CD4-positive, alpha-beta T cell (primary cell): ENCODE data around the gene KIAA0232. TPM values are rescaled to one million over a fixed set of nuclear protein-coding genes. Genes with fewer than 3 reads are reported as not detected.
"Not testable (repeated sequence)": the region's sequence is repeated elsewhere in the genome, so short reads cannot be mapped to it uniquely, and the experiment has no call there.

Experiments
- ATAC-seq: fragments of 200-7000 bp; cut with Tn5 transposase; one replicate; pipeline ENCODE4 v1.10.0; 2022; ENCODE audit warnings: mild to moderate bottlenecking; ENCODE audit not compliant: poor library complexity
- CTCF ChIA-PET: fragments of 350-600 bp; sonication (Branson Sonifier 250); formaldehyde crosslinking; loops from one replicate; lab custom pipeline; 2021; ENCODE audit warnings: antibody characterized with exemption, inconsistent platforms; lab: Charles Lee
- POLR2A ChIA-PET: fragments of 350-600 bp; sonication (Branson Sonifier 250); formaldehyde crosslinking; loops from one replicate; lab custom pipeline; 2021; ENCODE audit warnings: antibody characterized with exemption, inconsistent platforms; lab: Charles Lee
- DNase-seq, 14 experiments: peaks; one replicate each; pipeline ENCODE4 v3.0.0-alpha.2; 2013 to 2020; ENCODE audit warnings: mixed read lengths in 2 of 14
- H3K27ac ChIP-seq, 2 donors: one replicate each; pipeline versions ENCODE4 v1.5.1 to v1.7.0; 2013; ENCODE audit warnings: low read length in 2 of 2, low read depth in 1 of 2, mild to moderate bottlenecking in 1 of 2
- H3K27me3 ChIP-seq, 2 experiments: 1 replicate in 1 of 2; 2 replicates in 1 of 2; pipeline versions ENCODE4 v1.6.1 to v1.7.0; 2013; ENCODE audit warnings: low read length in 2 of 2, control low read depth in 1 of 2, mild to moderate bottlenecking in 1 of 2, moderate library complexity in 1 of 2; ENCODE audit not compliant: insufficient read depth in 2 of 2, control insufficient read depth in 1 of 2
- H3K36me3 ChIP-seq: one replicate; pipeline ENCODE4 v1.6.1; 2013; ENCODE audit warnings: low read length, control low read depth; ENCODE audit not compliant: insufficient read depth
- H3K4me1 ChIP-seq: one replicate; pipeline ENCODE4 v1.6.1; 2013; ENCODE audit warnings: low read length, control low read depth; ENCODE audit not compliant: insufficient read depth
- H3K4me3 ChIP-seq: one replicate; pipeline ENCODE4 v1.5.1; 2013; ENCODE audit warnings: mild to moderate bottlenecking, low read length, moderate library complexity
- H3K9me3 ChIP-seq, 2 experiments: 1 replicate in 1 of 2; 2 replicates in 1 of 2; pipeline versions ENCODE4 v1.6.1 to v1.7.0; 2013; ENCODE audit warnings: low read length in 2 of 2, mild to moderate bottlenecking in 2 of 2, control low read depth in 1 of 2, moderate library complexity in 1 of 2; ENCODE audit not compliant: control insufficient read depth in 1 of 2, insufficient read depth in 1 of 2
- H3K27ac Mint-ChIP-seq: one replicate; pipeline ENCODE4 v1.8.0; 2020; ENCODE audit warnings: mixed read lengths
- H3K27me3 Mint-ChIP-seq: one replicate; pipeline ENCODE4 v1.8.0; 2021; ENCODE audit warnings: mixed read lengths
- H3K36me3 Mint-ChIP-seq: one replicate; pipeline ENCODE4 v1.8.0; 2021; ENCODE audit warnings: low read depth, mixed read lengths
- H3K4me1 Mint-ChIP-seq: one replicate; pipeline ENCODE4 v1.8.0; 2021; ENCODE audit warnings: low read depth, mixed read lengths
- H3K4me3 Mint-ChIP-seq: one replicate; pipeline ENCODE4 v1.8.0; 2020; ENCODE audit warnings: mild to moderate bottlenecking, mixed read lengths
- H3K9me3 Mint-ChIP-seq: one replicate; pipeline ENCODE4 v1.8.0; 2020; ENCODE audit warnings: mixed read lengths
- intact Hi-C, 2 experiments: fragments of 100-400 bp; cut with DNase I in 1 of 2; cut with micrococcal nuclease in 1 of 2; formaldehyde crosslinking; loops; one replicate each; pipeline versions ENCODE4 v1.15.1 to v1.9.0; 2023 to 2025; cut with DNase I, micrococcal nuclease
- total RNA-seq, 174 experiments: library from RNA in 2 of 174; stranded (reverse) in 2 of 174; gene quantifications; one replicate each; pipeline ENCODE4 v1.2.3 and lab custom pipeline; 2021 to 2026
- TF ChIP-seq, protein P1 (sequence below): fragments of 200-600 bp; IDR thresholded peaks from one replicate; pipeline ENCODE4 v1.8.0; 2022; ENCODE audit warnings: antibody characterized with exemption, mild to moderate bottlenecking

The KIAA0232 gene
- total RNA-seq, 2 experiments from 2014 or later: 15.3 to 17.8 TPM

DNA sequence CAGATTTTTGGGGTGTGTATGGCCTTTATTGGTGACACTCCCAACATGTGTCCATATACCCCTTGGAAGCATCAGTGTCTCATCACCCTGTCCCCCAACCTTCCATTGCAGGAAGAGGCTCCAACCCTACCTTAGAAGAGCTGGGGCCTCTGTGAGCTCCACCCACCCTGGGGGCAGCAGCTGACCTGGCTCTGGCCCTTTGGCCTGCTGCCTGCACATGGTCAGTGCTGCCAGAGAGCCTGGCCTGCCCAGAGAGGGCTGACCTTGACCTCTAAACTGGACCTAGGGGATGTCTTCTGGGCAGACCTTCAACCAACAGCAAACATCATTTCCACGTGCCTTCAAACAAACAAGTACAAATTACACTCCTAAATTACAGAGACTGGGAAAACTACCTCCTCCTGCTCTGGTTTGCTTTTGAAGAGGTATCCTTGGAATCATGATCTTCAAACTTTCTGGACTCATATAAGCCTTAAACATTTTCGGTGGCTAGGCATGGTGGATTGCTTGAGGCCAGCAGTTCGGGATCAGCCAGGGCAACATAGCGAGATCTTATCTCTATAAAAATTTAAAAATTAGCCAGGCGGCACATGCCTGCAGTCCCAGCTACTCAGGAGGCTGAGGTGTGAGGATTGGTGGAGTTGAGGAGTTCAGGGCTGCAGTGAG, 27.3 kb upstream of the KIAA0232 start:
- Histone ChIP-seq H3K4me3 (no peak overlapping the region), H3K27me3 (no peaks in the 10 kb centered on the region), H3K9me3 (no peaks in the 10 kb centered on the region), H3K4me1 (peaks cover 6% of the 10 kb centered on the region), H3K36me3 (no peaks in the 10 kb centered on the region), H3K27ac (no peak overlapping the region)
- intact Hi-C loops: no loop called here
- Mint-ChIP-seq H3K9me3 (no peaks in the 10 kb centered on the region), H3K27me3 (no peaks in the 10 kb centered on the region), H3K4me1 (peaks cover 10% of the 10 kb centered on the region), H3K36me3 (no peaks in the 10 kb centered on the region), H3K27ac (no peak overlapping the region), H3K4me3 (no peak overlapping the region)
- TF ChIP-seq, protein P1, sequence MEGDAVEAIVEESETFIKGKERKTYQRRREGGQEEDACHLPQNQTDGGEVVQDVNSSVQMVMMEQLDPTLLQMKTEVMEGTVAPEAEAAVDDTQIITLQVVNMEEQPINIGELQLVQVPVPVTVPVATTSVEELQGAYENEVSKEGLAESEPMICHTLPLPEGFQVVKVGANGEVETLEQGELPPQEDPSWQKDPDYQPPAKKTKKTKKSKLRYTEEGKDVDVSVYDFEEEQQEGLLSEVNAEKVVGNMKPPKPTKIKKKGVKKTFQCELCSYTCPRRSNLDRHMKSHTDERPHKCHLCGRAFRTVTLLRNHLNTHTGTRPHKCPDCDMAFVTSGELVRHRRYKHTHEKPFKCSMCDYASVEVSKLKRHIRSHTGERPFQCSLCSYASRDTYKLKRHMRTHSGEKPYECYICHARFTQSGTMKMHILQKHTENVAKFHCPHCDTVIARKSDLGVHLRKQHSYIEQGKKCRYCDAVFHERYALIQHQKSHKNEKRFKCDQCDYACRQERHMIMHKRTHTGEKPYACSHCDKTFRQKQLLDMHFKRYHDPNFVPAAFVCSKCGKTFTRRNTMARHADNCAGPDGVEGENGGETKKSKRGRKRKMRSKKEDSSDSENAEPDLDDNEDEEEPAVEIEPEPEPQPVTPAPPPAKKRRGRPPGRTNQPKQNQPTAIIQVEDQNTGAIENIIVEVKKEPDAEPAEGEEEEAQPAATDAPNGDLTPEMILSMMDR: no peak
- no peak for ATAC-seq
- ChIA-PET CTCF (no interaction called here), POLR2A (no interaction called here)
- DNase-seq: no peak

DNA sequence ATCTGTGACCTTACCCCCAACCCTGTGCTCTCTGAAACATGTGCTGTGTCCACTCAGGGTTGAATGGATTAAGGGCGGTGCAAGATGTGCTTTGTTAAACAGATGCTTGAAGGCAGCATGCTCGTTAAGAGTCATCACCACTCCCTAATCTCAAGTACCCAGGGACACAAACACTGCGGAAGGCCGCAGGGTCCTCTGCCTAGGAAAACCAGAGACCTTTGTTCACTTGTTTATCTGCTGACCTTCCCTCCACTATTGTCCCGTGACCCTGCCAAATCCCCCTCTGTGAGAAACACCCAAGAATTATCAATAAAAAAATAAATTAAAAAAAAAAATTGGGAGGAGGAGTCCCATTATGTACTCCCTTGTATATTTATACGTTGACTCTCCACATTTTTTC, 26.2 kb upstream of the KIAA0232 start:
- H3K4me3 ChIP-seq, CTCF ChIA-PET, H3K27me3 Mint-ChIP-seq, H3K9me3 ChIP-seq, POLR2A ChIA-PET, intact Hi-C loops, H3K36me3 ChIP-seq, H3K4me3 Mint-ChIP-seq, H3K27ac ChIP-seq, DNase-seq, H3K9me3 Mint-ChIP-seq, H3K4me1 ChIP-seq, H3K27me3 ChIP-seq, H3K4me1 Mint-ChIP-seq, H3K36me3 Mint-ChIP-seq, H3K27ac Mint-ChIP-seq, ATAC-seq: not testable (repeated sequence)

DNA sequence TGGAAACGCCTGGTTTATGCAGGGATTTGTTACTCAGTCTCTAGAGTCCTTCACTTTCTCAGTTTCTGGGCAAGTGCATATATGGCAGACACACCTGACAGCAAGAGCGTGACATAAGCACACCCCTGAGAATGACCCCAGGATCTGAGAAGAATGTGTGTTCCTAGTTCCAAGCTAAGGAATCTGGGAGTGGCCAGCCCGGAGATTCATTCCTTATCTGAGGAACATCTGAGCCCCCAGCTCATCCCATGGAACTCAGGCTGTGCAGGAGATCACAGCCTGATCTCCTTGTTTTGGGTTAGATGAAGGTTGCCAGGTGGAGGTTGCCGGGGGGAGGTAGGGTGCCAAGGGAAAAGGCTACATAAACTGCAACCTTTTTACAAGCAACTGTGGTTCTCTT, 23.8 kb upstream of the KIAA0232 start:
- TF ChIP-seq, protein P1: no peak
- H3K27me3 ChIP-seq: no peaks in the 10 kb centered on the region
- DNase-seq (no peak), ATAC-seq (no peak)
- H3K9me3 ChIP-seq: no peaks in the 10 kb centered on the region
- Mint-ChIP-seq H3K9me3 (no peaks in the 10 kb centered on the region), H3K27ac (no peak overlapping the region), H3K36me3 (no peaks in the 10 kb centered on the region), H3K27me3 (no peaks in the 10 kb centered on the region), H3K4me3 (no peak overlapping the region), H3K4me1 (no peaks in the 10 kb centered on the region)
- intact Hi-C loops: no loop called here
- ChIA-PET CTCF (interaction anchor here (0.7 kb wide), 1 partner anchor 971 kb away, joined by 3 read pairs; no protein-coding TSS in a partner anchor), POLR2A (no interaction called here)
- H3K4me1 ChIP-seq: peaks cover 4% of the 10 kb centered on the region
- no peak overlapping the region for H3K27ac ChIP-seq
- H3K36me3 ChIP-seq: no peaks in the 10 kb centered on the region
- H3K4me3 ChIP-seq: no peak overlapping the region

DNA sequence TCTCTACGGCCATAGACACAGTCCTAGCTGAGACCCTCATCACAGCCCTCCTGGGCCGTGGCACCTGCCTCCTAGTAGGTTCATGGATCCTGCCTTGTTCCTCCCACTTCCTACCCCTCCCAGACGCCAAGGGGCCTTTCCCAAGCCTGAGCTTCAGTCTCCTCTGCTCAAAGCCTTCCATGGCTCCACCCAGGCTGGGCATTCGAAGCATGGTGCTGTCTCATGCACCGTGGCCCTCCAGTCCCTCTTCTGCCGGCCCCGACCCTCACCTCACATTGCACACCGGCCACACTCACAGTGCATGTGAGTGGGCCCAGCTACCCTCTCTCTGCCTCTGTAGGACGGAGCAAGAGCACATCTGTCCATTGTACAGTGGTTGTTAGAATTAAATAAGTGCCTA, 21.7 kb upstream of the KIAA0232 start:
- Mint-ChIP-seq H3K27ac (no peak overlapping the region), H3K9me3 (no peaks in the 10 kb centered on the region)
- POLR2A ChIA-PET: no interaction called here

More for the DNA sequence above, 21.7 kb upstream of the KIAA0232 start:
- no peaks in the 10 kb centered on the region for H3K36me3 Mint-ChIP-seq
- no peak for ATAC-seq
- Histone ChIP-seq H3K27ac (no peak overlapping the region), H3K4me1 (peaks cover 4% of the 10 kb centered on the region), H3K4me3 (no peak overlapping the region), H3K9me3 (no peaks in the 10 kb centered on the region), H3K36me3 (no peaks in the 10 kb centered on the region), H3K27me3 (no peaks in the 10 kb centered on the region)
- TF ChIP-seq, protein P1: no peak
- CTCF ChIA-PET: no interaction called here
- no peaks in the 10 kb centered on the region for H3K4me1 Mint-ChIP-seq
- H3K4me3 Mint-ChIP-seq: no peak overlapping the region
- DNase-seq: no peak
- intact Hi-C loops: no loop called here
- H3K27me3 Mint-ChIP-seq: no peaks in the 10 kb centered on the region
